Cardiac fibroblast (primary cell): Measurements from ENCODE around the gene CIROP.

Experiments
- DNase-seq, 2 donors: peaks; one replicate each; pipeline versions ENCODE4 v3.0.0 to v3.0.0-alpha.2; 2010; ENCODE audit warnings: low read depth in 2 of 2
- H3K4me3 ChIP-seq, 2 donors: replicated peaks in 1 of 2; 1 replicate in 1 of 2; 2 replicates in 1 of 2; pipeline ENCODE4 v1.5.1; 2011; ENCODE audit warnings: low read depth in 2 of 2, low read length in 2 of 2, mild to moderate bottlenecking in 2 of 2, moderate library complexity in 1 of 2
- CTCF ChIP-seq: IDR thresholded peaks from one replicate; pipeline ENCODE4 v1.5.1; 2011; ENCODE audit warnings: low read depth, mild to moderate bottlenecking, low read length, inconsistent platforms

The CIROP gene

GRCh38 chr14:23071921-23072539 is 32.8 kb downstream of the CIROP start:
- no peak for TF ChIP-seq CTCF
- no peak overlapping the region for H3K4me3 ChIP-seq
- DNase-seq, result no peak

- DNase-seq, result peak; percentile 92 to 97
- peak overlapping the region; percentile 67 to 70 for H3K4me3 ChIP-seq
- TF ChIP-seq CTCF, result no peak
Measured at GRCh38 chr14:23071244-23071920, 33.4 kb downstream of the CIROP start.

- no peak for DNase-seq
- TF ChIP-seq CTCF, result no peak
- peak overlapping the region; percentile 67 to 70 for H3K4me3 ChIP-seq
Measured at GRCh38 chr14:23070262-23071129, 34.3 kb downstream of the CIROP start.

- H3K4me3 ChIP-seq, result no peak overlapping the region
- DNase-seq, result no peak
- TF ChIP-seq CTCF, result no peak
Measured at GRCh38 chr14:23069413-23069806, 35.4 kb downstream of the CIROP start.

GRCh38 chr14:23068789-23069412 is 35.9 kb downstream of the CIROP start:
- peak; percentile 95 for DNase-seq
- peak overlapping the region in 1 of 2 donors; percentile 9 for H3K4me3 ChIP-seq
- peak; percentile 98 for TF ChIP-seq CTCF
